ENCODE data around the gene HEY2.
"Not testable (repeated sequence)": the region's sequence is repeated elsewhere in the genome, so short reads cannot be mapped to it uniquely, and the experiment has no call there.

The HEY2 gene

GRCh38 chr6:125773387-125774341 lies 24.2 kb downstream of the HEY2 start:
- DNase-seq: no peak

DNA sequence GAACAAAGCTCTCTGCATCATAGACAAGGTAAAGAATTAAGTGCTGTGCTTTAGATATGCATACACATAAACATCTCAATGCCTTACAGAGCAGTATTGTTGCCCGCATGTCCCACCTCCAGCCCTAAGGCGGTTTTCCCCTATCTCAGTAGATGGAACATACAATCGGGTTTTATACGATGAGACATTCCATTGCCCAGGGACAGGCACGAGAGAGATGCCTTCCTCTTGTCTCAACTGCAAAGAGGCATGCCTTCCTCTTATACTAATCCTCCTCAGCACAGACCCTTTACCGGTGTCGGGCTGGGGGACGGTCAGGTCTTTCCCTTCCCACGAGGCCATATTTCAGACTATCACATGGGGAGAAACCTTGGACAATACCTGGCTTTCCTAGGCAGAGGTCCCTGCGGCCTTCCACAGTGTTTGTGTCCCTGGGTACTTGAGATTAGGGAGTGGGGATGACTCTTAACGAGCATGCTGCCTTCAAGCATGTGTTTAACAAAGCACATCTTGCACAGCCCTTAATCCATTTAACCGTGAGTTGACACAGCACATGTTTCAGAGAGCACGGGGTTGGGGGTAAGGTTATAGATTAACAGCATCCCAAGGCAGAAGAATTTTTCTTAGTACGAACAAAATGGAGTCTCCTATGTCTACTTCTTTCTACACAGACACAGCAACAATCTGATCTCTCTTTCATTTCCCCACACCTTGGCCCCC lies 26.8 kb downstream of the HEY2 start:
- DNase-seq: not testable (repeated sequence)

- peak; percentile 80 for DNase-seq
Observed at GRCh38 chr6:125779924-125780539, 30.6 kb downstream of the HEY2 start.

DNA sequence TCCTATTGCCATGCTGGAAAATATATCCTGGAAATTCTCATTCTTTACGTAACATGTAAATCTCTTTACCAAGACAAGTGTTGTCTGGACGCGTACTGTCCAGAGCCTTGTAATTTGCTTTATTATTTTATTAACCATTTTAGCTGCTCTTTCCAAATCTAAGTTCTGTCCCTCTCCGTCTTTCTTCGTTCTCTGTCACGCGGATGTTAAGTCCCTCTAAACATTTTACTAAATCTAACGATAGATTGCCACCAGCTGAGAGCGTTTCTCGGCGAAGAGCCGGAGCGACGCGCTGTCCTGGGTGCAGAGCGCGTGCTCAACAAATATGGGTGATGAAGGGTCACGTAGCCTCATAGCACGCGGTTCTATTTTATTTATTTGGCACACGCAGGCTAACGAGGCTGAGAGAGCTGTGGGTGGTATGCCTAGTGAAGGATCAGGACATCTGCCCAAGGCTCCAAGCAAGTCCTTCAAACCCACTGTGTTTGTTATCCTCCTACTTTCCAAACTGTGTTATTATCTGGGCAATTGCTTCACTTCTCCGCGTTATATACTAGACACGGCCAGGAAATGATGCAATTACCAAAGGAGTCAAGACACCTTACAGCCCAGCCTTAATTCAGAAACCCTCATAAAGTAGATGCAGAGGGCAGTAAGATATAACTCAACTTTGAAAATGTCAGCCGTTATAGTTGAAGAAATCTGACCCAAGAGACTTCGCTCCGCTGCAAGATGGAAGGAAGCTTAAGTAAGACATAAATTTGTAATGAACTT lies 31.3 kb downstream of the HEY2 start:
- DNase-seq: peak; percentile 27

DNA sequence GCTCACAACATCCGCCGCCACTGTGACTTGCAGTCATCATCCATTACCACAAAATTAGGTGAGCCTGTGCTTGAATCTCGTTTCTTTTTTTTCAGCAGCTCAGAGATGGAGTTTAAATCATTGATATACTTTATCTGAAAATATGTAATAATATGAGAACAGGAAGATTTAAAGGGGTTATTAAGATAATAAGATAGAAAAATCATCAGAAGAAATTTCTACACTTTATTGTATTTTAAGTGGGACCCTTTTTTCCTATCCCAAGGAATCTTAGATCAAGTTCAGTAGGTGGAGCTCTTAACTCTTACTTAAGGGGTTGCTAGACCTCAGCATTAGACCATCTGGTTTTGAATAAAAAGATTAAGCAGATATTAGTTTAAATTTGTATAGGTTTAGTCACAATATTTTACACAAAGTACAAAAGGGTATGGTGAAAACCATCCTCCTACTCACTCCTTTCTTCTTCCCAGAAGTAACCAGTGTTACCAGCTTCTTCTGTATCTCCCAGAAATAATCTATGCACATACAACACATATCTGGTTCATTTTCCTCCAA lies 32.0 kb downstream of the HEY2 start:
- peak; percentile 51 for DNase-seq

- DNase-seq: no peak
Observed at GRCh38 chr6:125784365-125784764, 34.9 kb downstream of the HEY2 start.

DNA sequence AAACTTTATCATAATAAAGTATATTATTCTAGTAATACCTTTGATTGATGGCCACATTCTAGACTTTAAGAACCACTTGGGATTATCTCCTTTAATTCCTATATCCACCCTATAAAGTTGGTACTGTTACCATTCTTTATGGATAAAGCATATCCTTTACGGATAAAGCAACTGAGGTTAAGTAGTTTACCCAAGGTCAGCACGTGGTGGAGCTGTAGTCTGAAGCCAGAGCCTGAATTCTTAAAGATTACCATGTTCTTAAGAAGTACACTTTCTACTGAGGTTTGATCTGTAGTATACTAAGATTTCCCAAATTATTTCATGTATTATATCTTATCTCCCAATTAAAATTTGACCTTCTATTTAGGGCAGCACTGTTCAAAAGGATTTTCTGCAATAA lies 38.4 kb downstream of the HEY2 start:
- DNase-seq: no peak

DNA sequence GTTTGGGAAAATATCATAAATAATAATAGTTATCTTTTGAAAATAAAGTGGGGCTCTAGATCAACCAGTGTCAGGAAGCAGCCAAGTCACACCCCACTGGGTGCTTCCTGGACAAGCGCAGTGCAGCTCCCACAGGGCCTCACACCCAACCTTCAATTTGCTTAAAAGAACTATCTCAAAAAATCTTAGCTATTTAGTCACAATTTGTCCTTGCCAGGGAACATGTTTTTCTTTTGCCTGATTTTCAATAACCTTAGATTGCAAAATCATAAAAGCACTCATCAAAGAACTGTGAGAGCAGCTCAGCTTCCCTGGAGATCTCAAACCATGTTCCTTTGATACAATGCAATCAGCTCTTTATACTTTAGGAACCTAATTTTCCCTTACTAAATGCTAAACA lies 39.7 kb downstream of the HEY2 start:
- DNase-seq: no peak

- peak; percentile 20 for DNase-seq
Observed at GRCh38 chr6:125789576-125790357, 40.3 kb downstream of the HEY2 start.

DNA sequence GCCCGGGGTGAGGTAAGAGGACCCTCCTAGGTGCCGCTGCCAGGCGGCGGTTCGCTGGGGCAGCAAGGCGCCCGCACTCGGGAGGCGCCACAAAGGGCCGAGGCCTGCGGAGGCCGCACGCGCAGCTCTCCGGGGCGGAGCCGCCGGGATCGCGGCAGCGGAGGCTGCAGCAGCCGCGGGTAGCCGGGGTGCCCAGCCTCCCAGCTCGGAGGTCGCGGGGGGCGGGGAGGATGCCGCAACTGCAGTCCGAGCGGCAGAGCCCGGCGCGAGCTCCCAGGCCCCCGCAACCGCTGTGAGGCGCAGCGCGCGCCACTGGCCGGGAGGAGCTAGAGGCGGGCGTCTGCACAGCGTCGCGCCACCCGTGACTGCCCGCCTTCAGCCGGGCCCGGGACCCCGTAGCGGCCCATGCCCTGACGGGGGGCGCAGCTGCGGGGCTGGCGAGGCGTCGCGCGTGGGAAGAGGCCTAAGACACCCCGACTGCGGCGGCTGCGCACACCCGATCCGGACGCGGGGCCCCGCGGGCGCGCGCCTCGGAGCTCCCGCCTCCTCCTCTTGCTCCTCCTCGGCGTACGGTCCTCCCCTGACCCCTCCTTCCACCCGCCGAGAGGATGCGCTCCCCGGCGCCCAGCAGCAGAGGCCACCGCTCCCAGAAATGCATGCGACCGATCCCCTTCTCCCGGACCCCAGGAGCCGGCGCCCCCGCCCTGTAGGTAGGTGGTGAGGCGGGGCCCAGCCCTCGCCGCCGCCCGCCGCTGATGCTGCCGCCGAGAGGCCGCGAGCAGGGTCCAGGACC lies 41.1 kb downstream of the HEY2 start, which contains the start of gene NCOA7:
Gene NCOA7 (plus strand): TSS at position 603 of the 793 bp plus-strand sequence. CDS start 24,395 bp downstream, outside the sequence.
- peak; percentile 73 for DNase-seq

GRCh38 chr6:125791151-125791819 lies 41.9 kb downstream of the HEY2 start:
- peak; percentile 17 for DNase-seq

DNA sequence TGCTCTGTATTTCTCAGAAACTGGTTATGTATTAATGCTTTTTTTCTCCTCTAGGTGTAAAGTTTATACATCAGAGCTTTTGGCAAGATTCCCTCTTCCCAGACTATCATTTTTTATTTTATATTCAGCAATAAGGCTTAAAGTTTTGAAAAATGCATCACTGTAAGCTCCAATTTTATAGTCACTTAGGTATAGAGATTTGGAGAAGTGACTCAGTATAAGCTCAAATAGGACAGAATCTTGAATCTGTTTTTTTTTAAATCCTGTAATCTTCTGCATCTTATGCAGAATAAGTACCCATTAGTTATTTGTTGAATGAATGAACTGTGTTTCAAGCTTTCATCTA lies 42.4 kb downstream of the HEY2 start:
- no peak for DNase-seq

- no peak for DNase-seq
Observed at GRCh38 chr6:125792172-125792571, 42.7 kb downstream of the HEY2 start.

GRCh38 chr6:125792680-125793079 lies 43.2 kb downstream of the HEY2 start:
- DNase-seq: no peak

GRCh38 chr6:125793280-125793679 lies 43.8 kb downstream of the HEY2 start:
- DNase-seq: no peak

- DNase-seq: no peak
Observed at GRCh38 chr6:125793863-125794262, 44.4 kb downstream of the HEY2 start.

DNA sequence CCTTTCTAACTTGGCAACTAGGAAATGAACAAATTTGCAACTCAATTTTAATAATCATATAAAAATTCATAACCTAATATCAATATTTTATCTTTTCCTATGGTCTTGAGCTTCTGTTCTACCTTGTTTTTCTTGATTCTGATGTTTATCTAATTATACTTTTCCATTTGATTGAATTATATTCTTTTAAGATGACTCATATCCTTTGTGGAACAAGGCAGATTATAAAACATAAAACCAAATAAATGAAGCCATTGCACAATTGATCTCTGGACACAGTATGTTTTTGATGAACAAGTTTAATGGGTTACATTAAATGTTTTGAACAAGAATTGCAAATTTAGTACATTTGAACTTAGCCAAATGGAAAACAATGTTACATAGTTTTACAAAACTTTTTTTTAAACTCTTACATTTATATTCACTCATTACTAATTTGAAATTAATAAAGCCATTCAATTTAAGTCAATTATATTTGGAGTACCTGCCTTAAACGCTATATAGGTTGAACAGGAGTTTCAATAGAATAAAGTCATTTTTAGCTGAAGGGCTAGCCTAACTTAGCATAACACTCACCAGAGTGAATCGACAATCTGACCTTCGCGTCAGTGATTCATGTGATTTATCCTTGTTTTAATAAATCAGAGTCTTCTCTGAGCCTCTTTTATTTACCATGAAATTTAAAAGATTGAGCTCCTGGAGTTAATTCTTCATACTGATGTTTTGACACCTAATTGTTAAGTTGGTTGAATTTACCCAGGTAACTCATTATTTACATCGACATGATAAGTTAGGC lies 45.1 kb downstream of the HEY2 start:
- no peak for DNase-seq

- DNase-seq: no peak
Observed at GRCh38 chr6:125795301-125795700, 45.9 kb downstream of the HEY2 start.
